HepG2 (cell line): Measurements from ENCODE around the gene NOA1. TPM values are rescaled to one million over a fixed set of nuclear protein-coding genes. Genes with fewer than 3 reads are reported as not detected.

Source experiments
- ATAC-seq: fragments of 200-7000 bp; cut with Tn5 transposase; 3 replicates; pipeline ENCODE4 v1.9.1; 2020; ENCODE audit warnings: mild to moderate bottlenecking, moderate library complexity
- BruUV-seq: library from RNA; stranded (reverse); fragments of 400-500 nt; replicated peaks from 2 replicates; lab custom pipeline; 2021; lab: Mats Ljungman, UMichigan
- CTCF ChIA-PET: fragments of 300-600 bp; formaldehyde crosslinking; extraction: SDS; loops from one replicate; lab custom pipeline; 2021; ENCODE audit warnings: low total read pairs, inconsistent platforms, low intra/inter-chr PET ratio; lab: Yijun Ruan, JAX
- POLR2A ChIA-PET: fragments of 350-600 bp; sonication (Branson Sonifier 250); formaldehyde crosslinking; loops from one replicate; lab custom pipeline; 2020; ENCODE audit warnings: antibody characterized with exemption, inconsistent platforms; lab: Yijun Ruan, JAX
- DNase-seq: peaks from one replicate; pipeline ENCODE4 v3.0.0-alpha.2; 2015; ENCODE audit warnings: low spot score
- FAIRE-seq: peaks from 3 replicates; lab custom pipeline; 2011; peaks lifted over from hg19 to GRCh38; lab: Jason Lieb, UNC
- H2AFZ ChIP-seq: one replicate; pipeline ENCODE4 v1.6.1; 2011; ENCODE audit warnings: low read length, inconsistent platforms
- H3K27ac ChIP-seq: fragments of 300-600 bp; 3 replicates; pipeline ENCODE4 v1.8.0; 2011; ENCODE audit warnings: mixed run types, mild to moderate bottlenecking, mixed read lengths, low read length, inconsistent platforms; ENCODE audit not compliant: insufficient read depth; ENCODE audit errors: extremely low read length
- H3K27me3 ChIP-seq, 2 experiments: fragments of 200-600 bp in 1 of 2; 2 replicates in 1 of 2; 3 replicates in 1 of 2; pipeline versions ENCODE4 v1.6.0 to v1.8.0; 2011; ENCODE audit warnings: low read length in 2 of 2, mild to moderate bottlenecking in 2 of 2, moderate library complexity in 2 of 2, inconsistent platforms in 1 of 2; ENCODE audit not compliant: insufficient read depth in 2 of 2, control insufficient read depth in 1 of 2
- H3K36me3 ChIP-seq, 2 experiments: fragments of 200-600 bp in 1 of 2; replicated peaks in 1 of 2; 2 replicates in 1 of 2; 3 replicates in 1 of 2; pipeline versions ENCODE4 v1.5.1 to v1.8.0; 2011; ENCODE audit warnings: low read length in 2 of 2, inconsistent platforms in 1 of 2; ENCODE audit not compliant: insufficient read depth in 2 of 2, control insufficient read depth in 1 of 2
- H3K4me1 ChIP-seq: 2 replicates; pipeline ENCODE4 v1.5.1; 2012; ENCODE audit warnings: low read length, inconsistent platforms; ENCODE audit not compliant: insufficient read depth
- H3K4me2 ChIP-seq: 2 replicates; pipeline ENCODE4 v1.6.0; 2011; ENCODE audit warnings: low read depth, low read length, inconsistent platforms
- H3K4me3 ChIP-seq, 3 experiments: fragments of 200-600 bp in 1 of 3; sonication (generic), shearing (Covaris generic) in 1 of 3; replicated peaks in 1 of 3; 2 replicates each; pipeline ENCODE4 v1.5.1; 2011 to 2016; ENCODE audit warnings: low read length in 3 of 3, inconsistent platforms in 2 of 3, low read depth in 2 of 3, mild to moderate bottlenecking in 2 of 3, control low read depth in 1 of 3, mixed read lengths in 1 of 3; ENCODE audit not compliant: insufficient read depth in 1 of 3
- H3K79me2 ChIP-seq: one replicate; pipeline ENCODE4 v1.6.1; 2011; ENCODE audit warnings: low read length, inconsistent platforms; ENCODE audit not compliant: insufficient read depth
- H3K9ac ChIP-seq: 2 replicates; pipeline ENCODE4 v1.6.0; 2011; ENCODE audit warnings: mild to moderate bottlenecking, low read depth, low read length, inconsistent platforms; ENCODE audit not compliant: insufficient read depth
- H3K9me3 ChIP-seq: 2 replicates; pipeline ENCODE4 v1.5.1; 2012; ENCODE audit warnings: mild to moderate bottlenecking, low read length
- H4K20me1 ChIP-seq: 2 replicates; pipeline ENCODE4 v1.6.0; 2011; ENCODE audit warnings: inconsistent platforms, mild to moderate bottlenecking, low read length, moderate library complexity; ENCODE audit not compliant: insufficient read depth
- AFF4 ChIP-seq: sonication (generic); formaldehyde crosslinking; IDR thresholded peaks from 2 replicates; pipeline ENCODE4 v1.4.0; 2020; ENCODE audit warnings: missing genetic modification reagents
- CEBPB ChIP-seq: IDR thresholded peaks from 2 replicates; pipeline ENCODE4 v1.6.1; 2011; ENCODE audit warnings: low read depth, low read length, improper control_type of control experiment, borderline replicate concordance
- FOXK2 ChIP-seq: fragments of 450-650 bp; IDR thresholded peaks from 2 replicates; pipeline ENCODE4 v1.6.1; 2016
- HMGXB4 ChIP-seq, 2 experiments: sonication (generic) in 1 of 2; formaldehyde crosslinking in 1 of 2; IDR thresholded peaks; 2 replicates each; pipeline versions ENCODE4 v1.4.0 to v1.6.1; 2018 to 2020; ENCODE audit warnings: missing genetic modification reagents in 2 of 2, borderline replicate concordance in 1 of 2, low read depth in 1 of 2, mild to moderate bottlenecking in 1 of 2, missing biosample characterization in 1 of 2
- MED13 ChIP-seq: sonication (generic); formaldehyde crosslinking; IDR thresholded peaks from 2 replicates; pipeline ENCODE4 v1.5.0; 2020; ENCODE audit warnings: missing genetic modification reagents
- MIXL1 ChIP-seq: IDR thresholded peaks from 2 replicates; pipeline ENCODE4 v1.6.1; 2016
- MLXIP ChIP-seq: sonication (generic); formaldehyde crosslinking; IDR thresholded peaks from 2 replicates; pipeline ENCODE4 v1.9.0; 2021; ENCODE audit warnings: missing genetic modification reagents, borderline replicate concordance
- NBN ChIP-seq: fragments of 450-650 bp; conservative IDR thresholded peaks from 2 replicates; pipeline ENCODE4 v1.6.1; 2017
- STAT6 ChIP-seq: sonication (generic); formaldehyde crosslinking; IDR thresholded peaks from 2 replicates; pipeline ENCODE4 v1.4.0; 2020; ENCODE audit warnings: missing genetic modification reagents, mild to moderate bottlenecking, borderline replicate concordance
- TIGD3 ChIP-seq: sonication (generic); formaldehyde crosslinking; IDR thresholded peaks from 2 replicates; pipeline ENCODE4 v1.5.1; 2020; ENCODE audit warnings: mild to moderate bottlenecking, missing genetic modification reagents, borderline replicate concordance
- ZKSCAN1 ChIP-seq: fragments of 150-350 bp; IDR thresholded peaks from 2 replicates; pipeline ENCODE4 v1.6.1; 2014; ENCODE audit warnings: low read length
- ZMYM3 ChIP-seq: sonication (generic); formaldehyde crosslinking; IDR thresholded peaks from 2 replicates; pipeline ENCODE4 v1.5.1; 2020; ENCODE audit warnings: mild to moderate bottlenecking, missing genetic modification reagents
- WGBS: methylation state at CpG from one replicate; pipeline ENCODE4 v1.1.6; 2017; ENCODE audit warnings: low lambda C conversion rate; 5-methylcytosine and 5-hydroxymethylcytosine counted together
- in situ Hi-C: cut with HindIII; loops from 2 replicates; pipeline ENCODE4 v1.10.0; 2017; ENCODE audit warnings: low pct_unique_long_range_greater_than_20kb; ENCODE audit not compliant: extremely low pct_ligation_motif_present
- intact Hi-C: fragments of 100-400 bp; cut with micrococcal nuclease; formaldehyde crosslinking; loops from one replicate; pipeline ENCODE4 v1.10.0; 2022; ENCODE audit not compliant: unreplicated experiment
- polyA plus RNA-seq, 8 experiments: library from polyadenylated mRNA; depleted of rRNA in 3 of 8; stranded (reverse) in 7 of 8; unstranded in 1 of 8; fragments of >200 nt; fragmentation: Illumina TruSeq in 4 of 8; extraction: Trizol in 4 of 8; gene quantifications; 2 replicates each; pipeline versions ENCODE4 v1.2.1 to v1.2.3, GENCODE V29; 2011 to 2016; ENCODE audit warnings: low read depth in 4 of 8, missing spikeins in 1 of 8, mixed read lengths in 1 of 8; ENCODE audit not compliant: insufficient read depth in 1 of 8
- total RNA-seq, 5 experiments: library from RNA; depleted of rRNA; stranded (reverse); fragments of >200 nt; fragmentation: Illumina TruSeq; extraction: Trizol; gene quantifications; 2 replicates each; pipeline ENCODE4 v1.2.3, GENCODE V29; 2016; ENCODE audit warnings: low read depth in 1 of 5

The NOA1 gene
- total and polyA plus RNA-seq, 2 of the 13 experiments (the other 11 are each of a cell fraction or from before 2014, with no cell fraction given): 17.3 to 19.0 TPM

- no peak overlapping the region for H3K9ac ChIP-seq
- TF ChIP-seq MLXIP (CRISPR knock-in tag): no peak
- TF ChIP-seq AFF4: no peak
- no peak for TF ChIP-seq MED13 (CRISPR knock-in tag)
- no peak for TF ChIP-seq MIXL1 (CRISPR knock-in tag)
- no peak for TF ChIP-seq ZKSCAN1
- no peak for TF ChIP-seq CEBPB
- no peak for TF ChIP-seq FOXK2
- TF ChIP-seq TIGD3 (CRISPR knock-in tag): no peak
- TF ChIP-seq STAT6 (CRISPR knock-in tag): no peak
- TF ChIP-seq NBN: no peak
- TF ChIP-seq ZMYM3 (CRISPR knock-in tag): no peak
- no peak for TF ChIP-seq HMGXB4 (CRISPR knock-in tag; IDR thresholded peaks at IDR 0.05; ENCODE audit: borderline replicate concordance in 1 of 2, low read depth in 1 of 2)
These were observed 18.1 kb upstream of the NOA1 start for GRCh38 chr4:56995525-56995924.

More at GRCh38 chr4:56995525-56995924, 18.1 kb upstream of the NOA1 start:
- Histone ChIP-seq H3K36me3 (peaks cover 21 to 74% of the 10 kb centered on the region in 2 experiments), H3K27ac (no peak overlapping the region), H3K4me2 (no peak overlapping the region), H2AFZ (no peak overlapping the region), H3K79me2 (peaks cover 3% of the 10 kb centered on the region), H3K4me1 (no peaks in the 10 kb centered on the region), H4K20me1 (0 out of 2 replicates have a peak, but pooled peaks cover 3% of the 10 kb centered on the region), H3K4me3 (no peak overlapping the region), H3K27me3 (no peaks in the 10 kb centered on the region), H3K9me3 (no peaks in the 10 kb centered on the region)
- POLR2A ChIA-PET: no interaction called here
- no peak for FAIRE-seq
- CTCF ChIA-PET: no interaction called here
- no TSS peak for BruUV-seq
- no peak for DNase-seq
- intact Hi-C loops (no loop called here), in situ Hi-C loops (no loop called here)
- ATAC-seq: no peak
- WGBS: 98% methylated on average over 7 of the region's 7 CpGs
